ENCODE measurements around the gene THSD4.

DNA sequence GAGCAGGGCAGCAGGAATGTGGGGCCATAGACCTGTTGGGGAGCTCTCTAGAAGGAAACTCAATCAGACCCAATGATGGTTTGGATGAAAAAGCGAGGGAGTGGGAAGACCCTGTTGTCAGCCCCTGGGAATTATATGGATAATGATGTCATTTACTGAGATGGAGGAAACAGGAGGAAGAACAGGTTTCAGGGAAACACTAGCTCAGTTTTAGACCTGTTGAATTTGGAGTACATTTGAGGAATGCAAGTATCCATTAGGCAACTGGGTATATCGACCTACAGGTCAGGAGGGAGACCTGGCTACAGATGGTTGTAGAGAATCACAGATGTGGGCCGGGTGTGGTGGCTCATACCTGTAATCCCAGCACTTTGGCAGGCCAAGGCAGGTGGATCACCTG, 428.1 kb downstream of the THSD4 start:
- TF ChIP-seq, protein P1, sequence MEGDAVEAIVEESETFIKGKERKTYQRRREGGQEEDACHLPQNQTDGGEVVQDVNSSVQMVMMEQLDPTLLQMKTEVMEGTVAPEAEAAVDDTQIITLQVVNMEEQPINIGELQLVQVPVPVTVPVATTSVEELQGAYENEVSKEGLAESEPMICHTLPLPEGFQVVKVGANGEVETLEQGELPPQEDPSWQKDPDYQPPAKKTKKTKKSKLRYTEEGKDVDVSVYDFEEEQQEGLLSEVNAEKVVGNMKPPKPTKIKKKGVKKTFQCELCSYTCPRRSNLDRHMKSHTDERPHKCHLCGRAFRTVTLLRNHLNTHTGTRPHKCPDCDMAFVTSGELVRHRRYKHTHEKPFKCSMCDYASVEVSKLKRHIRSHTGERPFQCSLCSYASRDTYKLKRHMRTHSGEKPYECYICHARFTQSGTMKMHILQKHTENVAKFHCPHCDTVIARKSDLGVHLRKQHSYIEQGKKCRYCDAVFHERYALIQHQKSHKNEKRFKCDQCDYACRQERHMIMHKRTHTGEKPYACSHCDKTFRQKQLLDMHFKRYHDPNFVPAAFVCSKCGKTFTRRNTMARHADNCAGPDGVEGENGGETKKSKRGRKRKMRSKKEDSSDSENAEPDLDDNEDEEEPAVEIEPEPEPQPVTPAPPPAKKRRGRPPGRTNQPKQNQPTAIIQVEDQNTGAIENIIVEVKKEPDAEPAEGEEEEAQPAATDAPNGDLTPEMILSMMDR (IDR thresholded peaks at IDR 0.05), result no peak
- no peak for TF ChIP-seq POLR2A (IDR thresholded peaks at IDR 0.05)

Data from sigmoid colon (tissue), 3 donors.